ENCODE measurements around the gene PGC. TPM values are rescaled to one million over a fixed set of nuclear protein-coding genes. Genes with fewer than 3 reads are reported as not detected.
"Not testable (repeated sequence)": the region's sequence is repeated elsewhere in the genome, so short reads cannot be mapped to it uniquely, and the experiment has no call there.

Gene PGC
- polyA plus RNA-seq, 3 donors: 7.5 to 1,282 (median 263) TPM

DNA sequence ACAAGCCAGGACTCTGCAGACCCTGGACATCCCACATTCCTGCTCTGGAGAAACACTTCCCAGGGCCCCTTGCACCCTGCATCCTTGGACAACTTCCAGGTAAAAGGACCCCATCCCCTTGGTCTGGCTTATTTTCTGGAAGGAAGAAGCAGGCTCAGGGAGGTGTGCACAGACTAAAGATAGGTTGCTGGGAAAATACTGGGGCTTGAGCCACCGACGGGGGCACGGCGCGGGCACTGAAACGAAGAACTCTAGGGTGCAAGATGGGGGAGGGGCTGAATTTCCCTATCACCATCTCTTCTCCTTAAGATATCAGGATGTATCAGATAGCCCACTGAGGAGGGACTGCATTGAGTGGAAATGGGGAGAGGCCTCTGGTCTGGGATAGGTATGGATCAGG lies 31.7 kb upstream of the PGC start:
- 29 to 43% (median 37%) methylated on average over 6 of the region's 6 CpGs for WGBS, 3 donors

DNA sequence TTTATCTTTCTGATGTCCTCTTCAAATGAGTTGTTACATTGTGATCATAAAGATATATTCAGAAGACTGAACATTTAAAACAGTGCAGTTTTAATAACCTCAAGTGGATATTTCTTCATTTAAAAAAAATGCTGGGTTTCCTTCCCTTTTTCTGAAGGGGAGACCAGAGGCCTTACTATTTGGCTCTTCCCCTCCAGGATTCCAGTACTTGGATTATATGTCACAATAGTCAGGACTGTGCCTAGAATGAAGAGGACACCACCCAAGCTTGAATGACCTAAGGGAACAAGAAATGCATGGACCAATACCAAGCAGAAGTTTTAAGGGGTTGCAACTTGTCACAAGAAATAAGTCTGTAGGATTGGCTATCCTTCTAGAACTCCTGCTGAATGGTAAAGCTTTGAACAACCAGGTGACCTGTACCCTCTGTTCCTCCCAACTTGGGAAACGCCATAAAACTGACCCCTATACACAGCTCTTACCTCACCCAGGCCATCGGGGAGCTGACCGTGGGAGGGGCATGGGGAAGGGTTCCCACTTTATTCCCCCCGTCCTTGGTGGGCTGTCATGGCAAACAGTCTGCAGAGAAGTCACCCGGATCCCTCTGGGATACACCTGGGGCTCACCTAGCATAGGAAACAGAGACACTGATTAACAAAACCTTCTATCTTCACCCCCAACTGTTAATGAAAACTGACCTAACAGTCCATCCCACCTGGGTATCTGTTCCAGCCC lies 30.5 kb upstream of the PGC start:
- WGBS, 3 donors: 73 to 88% (median 74%) methylated on average over 5 of the region's 5 CpGs
- H3K27ac ChIP-seq (ENCODE audit: low read depth, low read length): no peak overlapping the region

More for the DNA sequence above, 31.7 kb upstream of the PGC start:
- H3K27ac ChIP-seq (ENCODE audit: low read depth, low read length): no peak overlapping the region

DNA sequence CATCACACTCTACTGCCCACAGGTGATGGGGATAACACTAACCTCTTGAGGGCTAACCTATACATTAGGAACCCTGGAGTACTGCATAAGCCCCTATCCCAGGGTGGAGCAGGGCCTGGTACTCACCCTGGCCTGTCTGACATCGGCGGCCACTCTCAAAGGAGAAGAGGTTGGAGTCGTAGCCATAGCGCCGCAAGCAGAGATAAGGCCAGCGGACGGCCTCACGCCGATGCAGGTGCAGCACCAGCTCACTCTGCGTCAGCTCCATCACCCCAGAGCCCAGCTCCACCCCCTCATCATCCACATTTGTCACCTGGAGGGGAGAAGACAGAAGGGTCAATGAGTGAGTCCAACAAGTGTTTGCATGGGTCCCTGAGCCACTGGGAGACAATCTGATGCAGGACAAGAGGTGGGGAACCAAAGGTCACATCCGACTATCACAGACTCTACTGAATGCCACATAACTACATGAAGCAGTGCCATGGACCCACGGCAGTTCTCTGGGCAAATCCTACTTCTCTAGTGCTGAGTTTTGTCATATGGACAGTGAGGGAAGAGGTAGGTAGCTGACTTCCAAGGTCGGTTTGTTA lies 28.2 kb upstream of the PGC start:
- WGBS, 3 donors: 88 to 92% (median 91%) methylated on average over 13 of the region's 13 CpGs
- H3K27ac ChIP-seq (ENCODE audit: low read depth, low read length): no peak overlapping the region

DNA sequence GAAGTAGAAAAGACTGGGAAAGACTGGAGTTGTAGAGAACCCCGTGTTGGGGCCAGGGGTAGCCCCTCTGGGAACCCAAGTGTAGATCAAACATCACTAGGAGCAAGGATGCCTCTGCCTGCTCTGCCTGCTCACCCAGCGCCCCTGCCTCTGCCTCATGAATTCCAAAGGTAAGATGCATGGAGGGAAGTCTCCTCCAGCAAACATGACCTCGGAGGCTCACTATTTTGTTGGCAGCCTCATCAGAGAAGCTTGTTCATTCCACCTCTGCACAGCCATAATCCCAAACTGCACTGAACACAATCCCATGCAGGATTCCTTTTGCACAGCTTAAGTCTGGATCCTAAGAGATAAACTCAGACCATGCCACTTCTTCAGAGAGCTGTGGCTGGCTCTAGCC lies 27.6 kb upstream of the PGC start:
- H3K27ac ChIP-seq (ENCODE audit: low read depth, low read length): no peak overlapping the region
- 83 to 92% (median 90%) methylated on average over 3 of the region's 3 CpGs for WGBS, 3 donors

- no peak overlapping the region for H3K27ac ChIP-seq (ENCODE audit: low read depth, low read length)
- 86 to 92% (median 88%) methylated on average over 29 of the region's 29 CpGs for WGBS, 3 donors
Observed at GRCh38 chr6:41771058-41771983, 24.1 kb upstream of the PGC start.

DNA sequence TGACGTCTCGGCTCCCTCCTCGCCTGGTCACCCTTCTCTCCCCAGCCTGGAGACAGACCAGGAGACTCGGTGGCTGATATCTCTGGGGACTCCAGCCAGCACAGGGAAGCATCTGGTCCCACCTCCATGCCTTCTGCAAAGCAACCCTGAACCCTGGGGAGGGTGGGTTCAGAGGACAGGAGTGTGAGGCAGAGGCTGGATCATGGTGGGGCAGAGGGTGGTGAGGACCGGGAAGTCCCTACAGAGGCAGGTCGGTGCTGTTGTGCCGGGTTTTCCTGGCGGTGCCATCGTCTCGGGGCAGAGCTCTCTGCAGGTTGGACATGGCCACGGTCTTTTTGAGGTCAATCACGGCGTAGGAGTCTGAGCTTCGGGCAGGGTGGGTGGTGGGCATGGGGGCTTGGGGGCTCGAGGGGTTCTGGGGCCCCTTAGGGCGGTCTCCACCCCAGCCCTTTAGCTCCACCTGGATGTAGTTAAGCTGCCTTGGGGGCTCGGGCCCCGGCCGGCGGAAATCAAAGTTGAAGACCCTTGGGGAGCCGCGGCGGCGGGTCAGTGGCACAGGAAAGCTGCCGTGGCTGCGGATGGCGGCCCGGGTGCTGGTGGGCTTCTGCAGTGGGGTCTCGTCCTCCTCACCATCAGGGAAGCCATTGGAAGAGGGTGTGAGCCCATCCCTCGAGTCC lies 23.3 kb upstream of the PGC start:
- WGBS, 3 donors: 90 to 92% (median 91%) methylated on average over 30 of the region's 30 CpGs
- no peak overlapping the region for H3K27ac ChIP-seq (ENCODE audit: low read depth, low read length)

DNA sequence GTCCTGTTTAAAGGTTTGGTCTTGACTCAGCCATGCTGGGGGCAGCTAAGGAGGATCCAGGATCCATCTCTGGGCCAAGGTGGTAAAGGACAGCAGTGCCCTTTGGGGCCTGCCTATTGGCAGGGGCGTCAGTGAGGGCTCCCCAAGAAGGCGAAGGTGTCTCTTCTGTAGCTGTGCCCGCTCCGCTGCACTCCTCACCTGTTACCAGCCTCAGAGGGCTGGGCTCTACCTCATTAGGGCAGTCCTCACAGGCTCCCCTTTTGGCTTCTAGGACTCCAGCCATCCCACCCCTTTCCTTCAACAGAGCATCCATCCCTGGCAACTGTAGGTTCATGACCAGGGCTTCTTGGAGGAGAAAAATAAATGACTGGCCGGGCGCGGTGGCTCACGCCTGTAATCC lies 22.2 kb upstream of the PGC start:
- 96 to 97% (median 97%) methylated on average over 8 of the region's 8 CpGs for WGBS, 3 donors

GRCh38 chr6:41768545-41769308 lies 21.5 kb upstream of the PGC start:
- 58 to 73% (median 60%) methylated on average over 10 of the region's 10 CpGs for WGBS, 3 donors
- no peak overlapping the region for H3K27ac ChIP-seq (ENCODE audit: low read depth, low read length)

More for the DNA sequence above, 22.2 kb upstream of the PGC start:
- H3K27ac ChIP-seq (ENCODE audit: low read depth, low read length): no peak overlapping the region

- WGBS, 3 donors: 32 to 48% (median 34%) methylated on average over 12 of the region's 12 CpGs
- H3K27ac ChIP-seq (ENCODE audit: low read depth, low read length): no peak overlapping the region
Observed at GRCh38 chr6:41767112-41767833, 20.1 kb upstream of the PGC start.

DNA sequence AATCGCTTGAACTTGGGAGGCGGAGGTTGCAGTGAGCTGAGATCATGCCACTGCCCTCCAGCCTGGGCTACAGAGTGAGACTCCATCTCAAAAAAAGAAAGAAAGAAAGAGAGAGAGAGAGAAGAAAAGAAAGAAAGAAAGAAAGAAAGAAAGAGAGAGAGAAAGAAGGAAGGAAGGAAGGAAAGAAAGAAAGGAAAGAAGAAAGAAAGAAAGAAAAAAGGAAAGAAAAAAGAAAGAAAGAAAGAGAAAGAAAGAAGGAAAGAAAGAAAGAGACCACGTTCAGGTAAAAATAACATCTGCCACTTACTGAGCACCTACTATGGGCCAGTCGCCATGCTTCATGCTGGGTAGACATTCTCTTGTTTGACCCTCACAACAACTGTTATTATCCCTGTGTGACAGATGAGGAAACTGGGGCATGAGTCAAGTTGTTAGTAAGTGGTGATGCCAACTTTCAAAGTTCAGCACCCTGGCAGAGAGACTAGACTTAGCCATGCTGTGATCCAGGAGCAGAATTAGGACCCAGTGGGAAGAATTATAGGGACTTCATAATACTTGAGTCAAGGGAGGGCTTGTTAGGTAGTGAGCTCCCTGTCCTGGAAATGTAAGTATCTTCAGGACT lies 19.0 kb upstream of the PGC start:
- not testable (repeated sequence) for H3K27ac ChIP-seq (ENCODE audit: low read depth, low read length)
- 88 to 90% (median 90%) methylated on average over 4 of the region's 4 CpGs for WGBS, 3 donors

DNA sequence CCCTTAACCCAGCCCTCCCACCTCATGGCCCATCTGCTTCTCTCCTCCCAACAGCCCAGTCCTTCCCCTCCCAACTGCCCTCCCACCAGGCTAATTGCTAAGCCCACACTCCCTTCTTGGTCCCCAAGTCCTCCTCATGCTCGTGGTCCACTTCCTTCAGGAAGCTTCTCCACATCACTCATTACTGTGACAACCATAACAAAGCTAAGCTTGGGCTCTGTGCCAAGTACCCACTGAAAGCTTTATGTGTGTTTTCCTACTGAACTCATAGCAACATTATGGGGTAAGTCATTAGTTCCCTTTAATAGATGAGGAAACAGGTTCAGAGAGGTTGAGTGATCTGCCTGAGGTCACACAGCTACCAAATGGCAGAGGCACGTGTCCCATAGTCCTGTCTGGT lies 16.3 kb upstream of the PGC start:
- WGBS, 3 donors: 24 to 47% (median 26%) methylated on average over 2 of the region's 2 CpGs
- H3K27ac ChIP-seq (ENCODE audit: low read depth, low read length): no peak overlapping the region

GRCh38 chr6:41759905-41760579 lies 12.8 kb upstream of the PGC start:
- WGBS, 3 donors: 51 to 92% (median 91%) methylated on average over 2 of the region's 2 CpGs
- no peak overlapping the region for H3K27ac ChIP-seq (ENCODE audit: low read depth, low read length)

DNA sequence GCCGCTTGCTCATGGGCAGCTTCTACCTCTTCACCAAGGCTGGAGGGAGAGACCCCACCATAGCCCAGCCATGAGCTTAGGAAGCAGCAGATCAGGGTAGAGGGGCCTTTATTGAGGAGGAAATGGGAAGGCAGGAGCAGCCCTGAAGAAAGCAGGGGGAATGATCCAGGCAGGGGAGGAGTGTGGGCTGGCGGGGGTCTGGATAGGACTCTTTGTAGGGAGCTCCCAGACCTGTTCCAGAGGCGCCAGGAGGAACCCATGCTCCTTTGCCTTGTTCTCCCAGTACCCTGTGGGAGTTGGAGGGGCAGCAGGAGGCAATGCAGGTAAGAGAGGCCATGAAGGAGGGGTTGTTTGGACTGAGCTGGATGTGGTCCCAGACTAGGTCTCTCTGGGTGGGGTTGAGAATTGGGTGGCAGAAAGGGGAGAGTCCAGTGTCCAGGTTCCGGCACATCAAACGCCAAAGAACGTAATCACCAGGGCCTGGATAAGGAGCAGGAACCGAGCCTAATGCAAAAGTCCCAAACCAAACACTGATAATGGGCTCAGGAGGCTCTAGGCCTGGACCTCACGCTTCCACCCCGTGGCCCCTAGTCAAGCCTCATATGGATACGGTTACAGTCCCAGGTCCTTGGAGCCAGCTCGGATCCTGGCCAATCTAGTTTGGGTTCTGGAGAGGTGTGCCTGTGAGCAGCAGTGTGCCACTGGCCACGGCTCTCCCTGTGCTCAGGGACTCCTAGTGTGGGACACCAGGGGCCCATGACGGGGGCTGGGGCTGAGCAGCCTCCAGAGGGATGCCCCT lies 12.1 kb upstream of the PGC start:
- H3K27ac ChIP-seq (ENCODE audit: low read depth, low read length): no peak overlapping the region
- WGBS, 3 donors: 82 to 93% (median 89%) methylated on average over 13 of the region's 13 CpGs

GRCh38 chr6:41758641-41759035 lies 11.4 kb upstream of the PGC start:
- WGBS, 3 donors: 78 to 89% (median 83%) methylated on average over 6 of the region's 6 CpGs
- H3K27ac ChIP-seq (ENCODE audit: low read depth, low read length): no peak overlapping the region

DNA sequence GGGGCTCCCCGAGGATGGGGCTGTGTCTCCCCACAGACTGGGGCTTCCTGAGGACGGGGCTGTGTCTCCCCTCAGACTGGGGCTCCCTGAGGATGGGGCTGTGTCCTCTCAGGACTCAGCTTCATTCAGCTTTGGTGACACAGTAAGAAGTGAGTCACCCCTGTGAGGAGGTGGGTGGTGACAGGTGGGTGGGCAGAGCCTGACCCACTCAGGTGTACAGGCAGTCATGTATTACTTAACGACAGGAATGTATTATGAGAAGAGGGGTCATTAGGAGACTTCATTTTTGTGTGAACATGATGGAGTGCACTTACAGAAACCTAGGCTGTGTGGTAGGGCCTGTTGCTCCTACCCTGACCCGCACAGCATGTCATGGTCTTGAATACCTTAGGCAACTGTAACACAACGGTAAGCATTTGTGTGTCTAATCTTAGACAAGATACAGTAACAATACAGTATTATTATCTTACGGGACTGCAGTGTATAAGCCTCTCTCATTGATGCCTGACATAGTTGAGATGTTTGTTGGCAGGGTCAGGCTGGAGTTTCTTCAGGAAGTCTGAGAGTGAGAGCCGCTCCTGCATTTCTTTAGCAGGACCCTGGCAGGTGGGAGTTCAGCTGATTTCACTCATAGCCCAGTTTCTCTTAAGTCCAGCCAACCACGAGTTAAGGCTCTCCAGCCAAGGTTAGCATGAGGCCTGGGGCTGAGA lies 10.9 kb upstream of the PGC start:
- WGBS, 3 donors: 73 to 81% (median 78%) methylated on average over 8 of the region's 8 CpGs
- H3K27ac ChIP-seq (ENCODE audit: low read depth, low read length): no peak overlapping the region

Data from adipose tissue (tissue), 3 donors.